ENCODE results near the gene CLEC19A.

Gene CLEC19A

GRCh38 chr16:19285431-19285830 lies at the start of gene CLEC19A:
TSS of gene CLEC19A (plus strand) at chr16:19285731. CDS start at chr16:19285852, 121 bp downstream.
- DNase-seq (ENCODE audit: low read depth): no peak
- TF ChIP-seq, protein P1, sequence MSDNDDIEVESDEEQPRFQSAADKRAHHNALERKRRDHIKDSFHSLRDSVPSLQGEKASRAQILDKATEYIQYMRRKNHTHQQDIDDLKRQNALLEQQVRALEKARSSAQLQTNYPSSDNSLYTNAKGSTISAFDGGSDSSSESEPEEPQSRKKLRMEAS (IDR thresholded peaks at IDR 0.05; ENCODE audit: low read depth, low read length): no peak
- no peak for TF ChIP-seq POLR2A (IDR thresholded peaks at IDR 0.05; ENCODE audit: extremely low read depth, insufficient read length)
- TF ChIP-seq, protein P2, sequence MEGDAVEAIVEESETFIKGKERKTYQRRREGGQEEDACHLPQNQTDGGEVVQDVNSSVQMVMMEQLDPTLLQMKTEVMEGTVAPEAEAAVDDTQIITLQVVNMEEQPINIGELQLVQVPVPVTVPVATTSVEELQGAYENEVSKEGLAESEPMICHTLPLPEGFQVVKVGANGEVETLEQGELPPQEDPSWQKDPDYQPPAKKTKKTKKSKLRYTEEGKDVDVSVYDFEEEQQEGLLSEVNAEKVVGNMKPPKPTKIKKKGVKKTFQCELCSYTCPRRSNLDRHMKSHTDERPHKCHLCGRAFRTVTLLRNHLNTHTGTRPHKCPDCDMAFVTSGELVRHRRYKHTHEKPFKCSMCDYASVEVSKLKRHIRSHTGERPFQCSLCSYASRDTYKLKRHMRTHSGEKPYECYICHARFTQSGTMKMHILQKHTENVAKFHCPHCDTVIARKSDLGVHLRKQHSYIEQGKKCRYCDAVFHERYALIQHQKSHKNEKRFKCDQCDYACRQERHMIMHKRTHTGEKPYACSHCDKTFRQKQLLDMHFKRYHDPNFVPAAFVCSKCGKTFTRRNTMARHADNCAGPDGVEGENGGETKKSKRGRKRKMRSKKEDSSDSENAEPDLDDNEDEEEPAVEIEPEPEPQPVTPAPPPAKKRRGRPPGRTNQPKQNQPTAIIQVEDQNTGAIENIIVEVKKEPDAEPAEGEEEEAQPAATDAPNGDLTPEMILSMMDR (IDR thresholded peaks at IDR 0.05; ENCODE audit: low read depth, low read length): no peak
- TF ChIP-seq MYC (IDR thresholded peaks at IDR 0.05; ENCODE audit: low read depth, low read length): no peak
- H3K4me3 ChIP-seq (ENCODE audit: low read depth, low read length): no peak within 1 kb of the TSS

- TF ChIP-seq MYC (IDR thresholded peaks at IDR 0.05; ENCODE audit: low read depth, low read length) (no peak), POLR2A (IDR thresholded peaks at IDR 0.05; ENCODE audit: extremely low read depth, insufficient read length) (no peak)
- TF ChIP-seq, protein P1 (IDR thresholded peaks at IDR 0.05; ENCODE audit: low read depth, low read length): no peak
- TF ChIP-seq, protein P2 (IDR thresholded peaks at IDR 0.05; ENCODE audit: low read depth, low read length): no peak
- no peak for DNase-seq (ENCODE audit: low read depth)
- no peak overlapping the region for H3K4me3 ChIP-seq (ENCODE audit: low read depth, low read length)
Measured at GRCh38 chr16:19235886-19236285, 49.6 kb upstream of the CLEC19A start.

GRCh38 chr16:19236561-19237209 lies 48.8 kb upstream of the CLEC19A start:
- no peak overlapping the region for H3K4me3 ChIP-seq (ENCODE audit: low read depth, low read length)
- TF ChIP-seq, protein P1 (IDR thresholded peaks at IDR 0.05; ENCODE audit: low read depth, low read length): no peak
- no peak for TF ChIP-seq MYC (IDR thresholded peaks at IDR 0.05; ENCODE audit: low read depth, low read length)
- TF ChIP-seq, protein P2 (IDR thresholded peaks at IDR 0.05; ENCODE audit: low read depth, low read length): no peak
- TF ChIP-seq POLR2A (IDR thresholded peaks at IDR 0.05; ENCODE audit: extremely low read depth, insufficient read length): no peak
- DNase-seq (ENCODE audit: low read depth): no peak

DNA sequence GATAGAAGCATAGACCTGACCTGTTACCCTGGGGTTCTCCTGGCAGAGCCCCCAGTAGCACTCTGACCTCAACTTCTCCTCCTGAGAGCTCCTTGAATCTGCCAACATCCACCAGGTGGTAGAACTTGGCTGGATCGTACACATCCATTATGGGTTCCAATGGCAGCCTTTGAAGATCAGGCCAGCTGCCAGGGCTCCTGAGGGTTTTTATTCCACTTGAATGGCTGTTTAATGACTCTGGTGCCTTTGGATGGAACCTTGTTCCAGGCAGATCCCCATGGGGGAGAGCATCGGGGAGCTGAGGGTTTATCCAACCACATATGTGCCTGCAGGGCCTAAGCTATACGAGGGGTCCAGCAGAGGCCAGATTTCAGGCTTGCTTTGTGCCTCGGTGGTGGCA lies 47.1 kb upstream of the CLEC19A start:
- no peak for DNase-seq (ENCODE audit: low read depth)
- no peak overlapping the region for H3K4me3 ChIP-seq (ENCODE audit: low read depth, low read length)
- TF ChIP-seq POLR2A (IDR thresholded peaks at IDR 0.05; ENCODE audit: extremely low read depth, insufficient read length): no peak
- TF ChIP-seq, protein P2 (IDR thresholded peaks at IDR 0.05; ENCODE audit: low read depth, low read length): no peak
- TF ChIP-seq MYC (IDR thresholded peaks at IDR 0.05; ENCODE audit: low read depth, low read length): no peak
- TF ChIP-seq, protein P1 (IDR thresholded peaks at IDR 0.05; ENCODE audit: low read depth, low read length): no peak

DNA sequence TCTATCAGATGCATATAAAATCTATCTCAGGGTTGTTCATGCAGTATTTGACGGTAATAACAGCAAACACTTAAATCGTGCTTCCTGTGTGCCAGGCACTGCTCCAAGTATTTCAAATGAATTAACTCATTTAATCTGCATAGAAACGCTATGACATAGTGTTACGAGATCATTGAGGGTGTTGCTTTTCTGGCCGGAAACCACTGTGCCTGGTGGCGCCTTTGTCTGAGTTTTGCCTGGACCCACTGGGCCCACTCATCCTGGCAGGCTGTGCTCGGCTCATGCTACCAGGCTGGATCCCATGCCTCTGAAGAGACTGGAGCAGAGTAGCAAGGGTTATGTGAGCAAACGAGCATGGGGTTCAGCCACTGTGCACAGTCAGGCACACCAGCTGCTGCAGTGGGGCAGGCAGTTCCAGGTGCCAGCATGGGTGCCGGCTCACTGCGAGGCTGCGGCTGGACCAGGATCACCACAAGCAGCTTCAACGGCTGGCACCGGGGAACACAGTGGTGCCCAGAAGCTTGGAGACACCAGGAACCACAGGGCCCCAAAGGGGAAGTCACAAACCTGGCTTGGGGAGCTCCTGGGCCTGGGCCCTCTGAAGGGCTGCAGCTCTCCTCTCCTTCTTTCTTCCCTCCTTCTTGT lies 45.9 kb upstream of the CLEC19A start:
- H3K4me3 ChIP-seq (ENCODE audit: low read depth, low read length): no peak overlapping the region
- TF ChIP-seq, protein P1 (IDR thresholded peaks at IDR 0.05; ENCODE audit: low read depth, low read length): no peak
- TF ChIP-seq, protein P2 (IDR thresholded peaks at IDR 0.05; ENCODE audit: low read depth, low read length): no peak
- TF ChIP-seq POLR2A (IDR thresholded peaks at IDR 0.05; ENCODE audit: extremely low read depth, insufficient read length) (no peak), MYC (IDR thresholded peaks at IDR 0.05; ENCODE audit: low read depth, low read length) (no peak)
- no peak for DNase-seq (ENCODE audit: low read depth)

All from NB4 (cell line).